CD4-positive, CD25-positive, alpha-beta regulatory T cell (primary cell): ENCODE results near the gene ILKAP. TPM values are rescaled to one million over a fixed set of nuclear protein-coding genes. Genes with fewer than 3 reads are reported as not detected.

ENCODE experiments used
- ATAC-seq, 2 donors: fragments of 150-1000 bp; cut with Tn5 transposase; one replicate each; pipeline ENCODE4 v1.10.0; 2021; ENCODE audit warnings: low read depth in 2 of 2, moderate number of reproducible peaks in 2 of 2, moderate library complexity in 1 of 2
- DNase-seq, 3 donors: peaks; one replicate each; pipeline versions ENCODE4 v3.0.0 to v3.0.0-alpha.2; 2012 to 2022; ENCODE audit warnings: mixed read lengths in 1 of 3
- H3K27ac ChIP-seq: one replicate; pipeline ENCODE4 v1.7.0; 2013; ENCODE audit warnings: mild to moderate bottlenecking, low read length; ENCODE audit not compliant: insufficient read depth, poor library complexity, severe bottlenecking
- H3K27me3 ChIP-seq: one replicate; pipeline ENCODE4 v1.7.0; 2013; ENCODE audit warnings: low read length; ENCODE audit not compliant: control insufficient read depth, insufficient read depth
- H3K36me3 ChIP-seq: one replicate; pipeline ENCODE4 v1.7.0; 2013; ENCODE audit warnings: mild to moderate bottlenecking, low read length, moderate library complexity; ENCODE audit not compliant: control insufficient read depth, insufficient read depth
- H3K4me1 ChIP-seq: 2 replicates; pipeline ENCODE4 v1.7.0; 2013; ENCODE audit warnings: mild to moderate bottlenecking, low read length; ENCODE audit not compliant: insufficient read depth, control insufficient read depth, poor library complexity, severe bottlenecking
- H3K4me3 ChIP-seq: one replicate; pipeline ENCODE4 v1.7.0; 2013; ENCODE audit warnings: low read depth, mild to moderate bottlenecking, low read length, moderate library complexity
- H3K9me3 ChIP-seq, 2 experiments: 1 replicate in 1 of 2; 2 replicates in 1 of 2; pipeline ENCODE4 v1.7.0; 2013; ENCODE audit warnings: low read length in 2 of 2, mild to moderate bottlenecking in 1 of 2, moderate library complexity in 1 of 2; ENCODE audit not compliant: control insufficient read depth in 2 of 2
- H3K27ac Mint-ChIP-seq, 3 donors: one replicate each; pipeline ENCODE4 v1.8.0; 2020 to 2022; ENCODE audit warnings: mild to moderate bottlenecking in 3 of 3, mixed read lengths in 3 of 3, moderate library complexity in 2 of 3
- H3K27me3 Mint-ChIP-seq: one replicate; pipeline ENCODE4 v1.8.0; 2022; ENCODE audit warnings: mild to moderate bottlenecking, mixed read lengths
- H3K36me3 Mint-ChIP-seq: one replicate; pipeline ENCODE4 v1.8.0; 2020; ENCODE audit warnings: mixed read lengths
- H3K4me1 Mint-ChIP-seq, 4 donors: one replicate each; pipeline ENCODE4 v1.8.0; 2020 to 2022; ENCODE audit warnings: mixed read lengths in 4 of 4, mild to moderate bottlenecking in 1 of 4
- H3K4me3 Mint-ChIP-seq, 4 donors: one replicate each; pipeline ENCODE4 v1.8.0; 2020 to 2022; ENCODE audit warnings: mild to moderate bottlenecking in 4 of 4, mixed read lengths in 4 of 4, moderate library complexity in 3 of 4
- H3K9me3 Mint-ChIP-seq, 7 donors: one replicate each; pipeline ENCODE4 v1.8.0; 2020 to 2022; ENCODE audit warnings: mixed read lengths in 7 of 7, mild to moderate bottlenecking in 3 of 7, moderate library complexity in 2 of 7
- polyA plus RNA-seq, 4 donors: library from polyadenylated mRNA; unstranded; fragments of 300-500 nt; fragmentation: Illumina TruSeq; gene quantifications; one replicate each; pipeline ENCODE4 v1.2.3, GENCODE V29; 2021
- total RNA-seq: library from RNA; stranded (reverse); gene quantifications from one replicate; pipeline ENCODE4 v1.2.3, GENCODE V29; 2022

ILKAP gene
- total and polyA plus RNA-seq, 5 donors from 2014 or later: 39.7 to 122 (median 50.7) TPM

DNA sequence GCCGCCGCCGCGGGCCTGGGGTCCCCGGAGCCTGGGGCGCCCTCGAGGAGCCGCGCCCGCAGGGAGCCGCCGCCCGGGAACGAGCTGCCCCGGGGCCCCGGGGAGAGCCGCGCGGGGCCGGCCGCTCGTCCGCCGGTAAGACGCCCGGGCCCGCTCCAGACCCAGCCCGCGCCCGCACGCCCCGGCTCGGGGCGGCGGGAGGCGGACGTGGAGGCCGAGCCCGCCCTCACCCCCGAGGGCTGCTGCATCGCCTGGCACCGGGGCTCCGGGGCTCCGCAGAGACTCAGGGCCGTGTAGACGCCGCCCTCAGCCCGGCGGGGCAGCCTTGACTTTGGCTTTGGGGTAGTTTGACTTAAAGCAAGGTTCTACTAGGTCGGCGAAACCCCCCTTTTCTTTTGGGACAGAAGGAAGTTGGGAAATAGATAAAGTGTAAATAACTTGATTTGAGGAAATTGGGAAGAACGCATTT is 44.4 kb downstream of the ILKAP start:
- Histone ChIP-seq H3K4me3 (no peak overlapping the region), H3K27ac (no peak overlapping the region), H3K9me3 (no peaks in the 10 kb centered on the region), H3K27me3 (no peaks in the 10 kb centered on the region), H3K36me3 (no peaks in the 10 kb centered on the region), H3K4me1 (peaks cover 6% of the 10 kb centered on the region)
- peak in 1 of 3 donors; percentile 27 for DNase-seq
- ATAC-seq: peak in 1 of 2 donors; percentile 22
- no peak overlapping the region for H3K27ac Mint-ChIP-seq
- peaks cover 0 to 9% (median 2%) of the 10 kb centered on the region in 4 donors for H3K4me1 Mint-ChIP-seq
- H3K9me3 Mint-ChIP-seq: peaks cover 0 to 1% (median 0%) of the 10 kb centered on the region in 7 donors
- H3K36me3 Mint-ChIP-seq: no peaks in the 10 kb centered on the region
- peaks cover 46% of the 10 kb centered on the region for H3K27me3 Mint-ChIP-seq
- peak overlapping the region in 2 of 4 donors; percentile 47 to 76 for H3K4me3 Mint-ChIP-seq

DNA sequence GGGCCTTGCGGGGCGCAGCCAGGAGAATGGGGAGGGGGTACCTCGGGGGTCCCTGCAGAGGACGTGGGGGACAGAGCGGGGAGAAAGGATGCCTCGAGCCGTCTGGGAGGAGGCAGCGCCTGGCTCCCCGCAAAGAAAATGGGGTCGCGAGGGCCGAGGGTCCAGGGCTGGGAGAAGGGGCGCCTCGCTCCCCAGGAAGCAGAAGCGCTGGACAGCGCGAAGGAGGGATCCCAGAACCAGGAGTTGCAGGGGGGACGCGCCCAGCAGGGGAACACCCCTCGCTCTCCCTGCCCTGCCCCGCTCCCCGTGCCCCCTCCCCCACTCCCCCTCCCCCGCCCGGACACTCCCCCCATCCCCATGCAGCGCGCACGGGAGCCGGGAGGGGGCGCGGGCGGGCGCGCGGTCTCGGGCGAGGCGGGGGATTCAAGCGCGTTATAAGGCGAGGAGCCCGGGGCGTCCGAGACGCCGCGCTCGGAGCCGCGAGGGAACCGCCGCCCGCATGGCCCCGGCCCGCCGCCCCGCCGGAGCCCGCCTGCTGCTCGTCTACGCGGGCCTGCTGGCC is 44.9 kb downstream of the ILKAP start, which contains the start of gene ERFE:
ERFE (plus strand) TSS at position 462 of the 562 bp plus-strand sequence; CDS start at position 500, 38 bp downstream.
- Histone ChIP-seq H3K27me3 (no peaks in the 10 kb centered on the region), H3K27ac (no peak within 1 kb of the TSS), H3K4me1 (peaks cover 6% of the 10 kb centered on the region), H3K4me3 (no peak within 1 kb of the TSS), H3K9me3 (no peaks in the 10 kb centered on the region), H3K36me3 (no peaks in the 10 kb centered on the region)
- peak within 1 kb of the TSS in 3 of 4 donors; percentile 47 to 77 (median 76) for H3K4me3 Mint-ChIP-seq
- peaks cover 0 to 1% (median 0%) of the 10 kb centered on the region in 7 donors for H3K9me3 Mint-ChIP-seq
- peaks cover 0 to 9% (median 2%) of the 10 kb centered on the region in 4 donors for H3K4me1 Mint-ChIP-seq
- H3K36me3 Mint-ChIP-seq: no peaks in the 10 kb centered on the region
- peaks cover 46% of the 10 kb centered on the region for H3K27me3 Mint-ChIP-seq
- H3K27ac Mint-ChIP-seq: no peak within 1 kb of the TSS
- DNase-seq: peak in 2 of 3 donors; percentile 32 to 49
- peak; percentile 44 to 64 for ATAC-seq

DNA sequence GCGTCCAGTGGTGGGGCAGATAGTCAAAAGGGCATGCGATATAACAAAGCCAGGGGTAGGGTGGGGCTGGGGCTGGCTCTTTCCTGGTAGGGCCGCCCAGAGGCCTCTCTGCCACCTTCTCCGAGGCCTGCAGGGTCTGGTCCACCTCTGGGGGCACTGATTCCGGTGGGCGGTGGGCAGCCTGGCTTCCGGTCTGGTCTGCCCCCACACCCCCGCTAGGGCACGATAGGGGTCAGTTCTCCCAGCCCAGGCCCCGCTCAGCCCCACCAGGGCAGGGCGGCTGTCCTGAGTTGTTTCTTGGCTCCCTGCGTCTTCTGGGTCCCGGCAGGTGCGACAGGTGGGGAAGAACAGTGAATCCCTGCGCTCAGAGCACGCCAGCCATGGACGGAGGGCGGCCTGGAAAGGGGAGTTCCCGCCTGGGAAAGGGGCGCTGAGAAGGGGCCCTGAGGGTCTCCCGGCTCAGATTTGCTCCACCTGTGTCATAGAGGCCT is 45.4 kb downstream of the ILKAP start:
- Histone ChIP-seq H3K27ac (no peak overlapping the region), H3K4me1 (peaks cover 6% of the 10 kb centered on the region), H3K9me3 (no peaks in the 10 kb centered on the region), H3K27me3 (no peaks in the 10 kb centered on the region), H3K4me3 (no peak overlapping the region), H3K36me3 (no peaks in the 10 kb centered on the region)
- no peak overlapping the region for H3K27ac Mint-ChIP-seq
- no peak for ATAC-seq
- DNase-seq: no peak
- peak overlapping the region in 2 of 4 donors; percentile 43 to 77 for H3K4me3 Mint-ChIP-seq
- H3K36me3 Mint-ChIP-seq: no peaks in the 10 kb centered on the region
- peaks cover 46% of the 10 kb centered on the region for H3K27me3 Mint-ChIP-seq
- peaks cover 0 to 9% (median 2%) of the 10 kb centered on the region in 4 donors for H3K4me1 Mint-ChIP-seq
- peaks cover 0 to 1% (median 0%) of the 10 kb centered on the region in 7 donors for H3K9me3 Mint-ChIP-seq

DNA sequence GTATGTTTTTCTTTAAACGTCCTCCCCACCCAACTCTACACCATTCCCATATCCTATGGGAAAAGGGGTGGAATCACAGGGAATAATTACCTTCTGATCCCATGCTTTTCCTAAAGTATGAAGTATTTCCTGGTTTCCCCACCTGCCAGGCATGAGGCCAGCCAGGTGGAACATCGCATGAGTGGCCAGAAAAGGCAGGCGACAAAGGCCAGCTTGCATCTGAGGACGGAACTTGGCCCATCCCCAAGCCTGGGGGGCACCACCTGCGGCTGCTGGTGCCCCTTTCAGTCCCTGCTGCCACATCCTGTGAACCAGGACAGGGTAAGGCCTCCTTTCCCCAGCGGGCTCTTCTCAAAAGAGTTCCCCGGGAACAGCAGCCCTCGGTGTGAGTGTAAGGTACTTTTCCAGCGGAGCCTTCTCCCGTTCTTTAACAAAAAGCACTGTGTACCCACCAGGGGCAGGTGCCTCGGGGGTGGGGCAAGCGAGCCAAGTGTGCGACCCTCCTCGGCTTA is 45.9 kb downstream of the ILKAP start:
- peak overlapping the region in 1 of 4 donors; percentile 27 for H3K4me3 Mint-ChIP-seq
- ATAC-seq (no peak), DNase-seq (no peak)
- Histone ChIP-seq H3K27me3 (no peaks in the 10 kb centered on the region), H3K4me1 (peaks cover 6% of the 10 kb centered on the region), H3K27ac (no peak overlapping the region), H3K36me3 (no peaks in the 10 kb centered on the region), H3K9me3 (no peaks in the 10 kb centered on the region), H3K4me3 (no peak overlapping the region)
- no peak overlapping the region for H3K27ac Mint-ChIP-seq
- H3K9me3 Mint-ChIP-seq: peaks cover 0 to 1% (median 0%) of the 10 kb centered on the region in 7 donors
- H3K36me3 Mint-ChIP-seq: no peaks in the 10 kb centered on the region
- H3K4me1 Mint-ChIP-seq: peaks cover 0 to 9% (median 2%) of the 10 kb centered on the region in 4 donors
- peaks cover 46% of the 10 kb centered on the region for H3K27me3 Mint-ChIP-seq

DNA sequence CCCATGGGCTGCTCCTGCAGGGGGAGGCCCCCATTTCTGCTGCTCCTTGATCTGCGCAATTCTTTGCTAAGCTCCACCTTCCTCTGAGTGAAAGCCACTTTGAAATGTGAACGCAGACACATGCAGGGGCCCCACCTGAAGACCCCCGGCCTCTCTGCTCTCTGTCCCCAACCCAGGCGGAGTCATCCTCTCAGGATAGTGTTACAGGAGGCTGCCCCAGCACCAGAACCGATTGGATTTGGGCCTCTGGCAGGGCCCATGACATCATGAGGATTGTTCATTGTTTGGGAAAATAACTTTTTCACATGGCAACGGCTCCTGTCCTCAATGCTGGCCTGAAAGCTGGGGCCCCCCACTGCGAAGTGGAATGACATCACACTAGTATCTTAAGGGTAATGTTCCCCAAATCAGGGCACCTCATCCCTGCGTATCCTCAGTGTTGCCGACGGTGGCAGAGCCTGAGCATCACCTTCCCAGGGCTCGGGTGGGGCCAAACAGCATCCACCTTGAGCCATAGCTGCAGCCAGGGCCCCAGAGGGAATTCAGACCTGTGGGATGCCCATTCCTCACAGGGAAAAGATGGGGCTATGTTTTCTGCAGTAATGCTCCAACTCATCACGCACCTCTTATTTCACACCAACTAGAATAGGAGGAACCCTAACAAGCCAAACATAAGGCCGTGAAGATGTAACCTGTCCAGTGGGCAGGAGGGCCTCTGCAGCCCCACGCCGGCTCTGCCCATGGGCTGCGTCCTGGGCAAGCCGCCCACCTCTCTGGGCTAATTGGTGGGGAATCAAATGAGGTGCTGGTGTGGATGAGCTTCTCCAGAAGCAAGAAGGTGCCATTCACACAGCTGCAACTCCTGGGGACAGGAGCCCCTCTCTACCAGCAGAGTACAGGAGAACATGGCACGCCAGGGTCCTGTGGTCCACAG is 47.5 kb downstream of the ILKAP start:
- DNase-seq (no peak), ATAC-seq (no peak)
- no peak overlapping the region for H3K27ac ChIP-seq
- peaks cover 6% of the 10 kb centered on the region for H3K4me1 ChIP-seq
- Mint-ChIP-seq H3K4me3 (no peak overlapping the region), H3K27me3 (peaks cover 32% of the 10 kb centered on the region), H3K27ac (no peak overlapping the region), H3K4me1 (peaks cover 0 to 9% (median 2%) of the 10 kb centered on the region in 4 donors), H3K36me3 (no peaks in the 10 kb centered on the region), H3K9me3 (peaks cover 0 to 1% (median 0%) of the 10 kb centered on the region in 7 donors)
- H3K4me3 ChIP-seq: no peak overlapping the region
- H3K36me3 ChIP-seq: no peaks in the 10 kb centered on the region
- no peaks in the 10 kb centered on the region for H3K27me3 ChIP-seq
- H3K9me3 ChIP-seq: no peaks in the 10 kb centered on the region

DNA sequence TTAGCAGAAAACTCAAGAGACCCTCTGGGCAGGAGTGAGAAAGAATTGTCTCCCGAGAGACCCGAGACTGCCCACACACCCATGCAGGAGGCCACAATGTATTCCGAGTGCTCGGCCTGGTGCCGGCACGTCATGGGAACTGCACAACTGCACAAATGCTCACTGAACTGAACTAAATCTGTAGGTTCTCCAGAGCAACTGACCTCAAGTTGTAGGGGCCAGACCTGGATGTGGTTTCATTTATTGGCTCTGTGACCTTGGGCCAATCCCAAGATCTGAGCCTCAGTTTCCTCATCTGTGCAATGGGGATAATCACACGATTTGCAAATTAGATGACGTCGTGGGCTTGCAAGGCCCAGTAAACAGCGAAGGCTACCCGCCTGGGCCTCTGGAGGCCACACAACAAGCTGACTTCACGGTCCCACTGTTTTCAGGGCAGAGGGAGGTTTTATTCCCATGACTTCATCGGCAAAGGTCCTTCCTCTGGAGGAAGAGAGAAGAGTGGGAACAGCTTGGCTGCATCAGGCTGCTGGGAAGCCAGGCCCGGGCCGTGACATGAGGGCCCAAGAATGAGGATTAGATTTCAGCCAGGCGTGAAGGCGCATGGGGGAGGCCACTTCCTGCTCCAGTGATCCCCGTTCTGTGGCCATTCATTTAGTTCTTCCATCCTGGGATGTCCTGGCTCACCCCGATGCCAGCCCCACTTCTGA is 48.3 kb downstream of the ILKAP start:
- no peaks in the 10 kb centered on the region for H3K9me3 Mint-ChIP-seq

DNA sequence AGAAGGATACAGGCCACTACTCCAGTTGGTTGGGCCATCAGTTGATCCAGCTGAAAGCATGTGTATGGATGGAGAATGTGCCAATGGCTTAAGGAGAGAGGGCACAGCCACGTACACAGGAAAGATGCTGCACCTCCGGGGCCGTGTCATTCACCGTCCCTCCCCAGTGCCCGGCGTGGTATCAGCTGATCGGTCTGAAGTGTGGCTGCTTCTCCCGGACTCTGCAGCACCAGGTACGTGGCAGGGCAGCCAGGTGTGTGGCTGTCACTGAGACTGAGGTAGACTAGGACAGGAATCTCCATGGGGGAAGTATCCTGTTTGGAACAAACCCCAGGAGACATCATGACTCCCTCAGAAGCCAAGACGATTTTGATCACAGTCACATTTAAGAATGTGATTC is 48.9 kb downstream of the ILKAP start:
- Mint-ChIP-seq H3K27ac (no peak overlapping the region), H3K36me3 (no peaks in the 10 kb centered on the region), H3K4me3 (no peak overlapping the region), H3K27me3 (peaks cover 21% of the 10 kb centered on the region), H3K4me1 (peaks cover 0 to 4% (median 2%) of the 10 kb centered on the region in 4 donors), H3K9me3 (no peaks in the 10 kb centered on the region)
- H3K9me3 ChIP-seq: no peaks in the 10 kb centered on the region
- H3K4me1 ChIP-seq: peaks cover 5% of the 10 kb centered on the region
- H3K27me3 ChIP-seq: no peaks in the 10 kb centered on the region
- H3K4me3 ChIP-seq: no peak overlapping the region
- H3K36me3 ChIP-seq: no peaks in the 10 kb centered on the region
- DNase-seq (no peak), ATAC-seq (no peak)
- no peak overlapping the region for H3K27ac ChIP-seq

More for the DNA sequence above, 48.3 kb downstream of the ILKAP start:
- Mint-ChIP-seq H3K27me3 (peaks cover 26% of the 10 kb centered on the region), H3K27ac (no peak overlapping the region), H3K36me3 (no peaks in the 10 kb centered on the region), H3K4me1 (peaks cover 0 to 6% (median 2%) of the 10 kb centered on the region in 4 donors), H3K4me3 (no peak overlapping the region)
- Histone ChIP-seq H3K9me3 (no peaks in the 10 kb centered on the region), H3K4me3 (no peak overlapping the region), H3K4me1 (peaks cover 6% of the 10 kb centered on the region), H3K36me3 (no peaks in the 10 kb centered on the region), H3K27ac (no peak overlapping the region), H3K27me3 (no peaks in the 10 kb centered on the region)
- DNase-seq (no peak), ATAC-seq (no peak)
